Glomerular endothelial cell (primary cell): ENCODE measurements around the gene ATP6V0E2. TPM values are rescaled to one million over a fixed set of nuclear protein-coding genes. Genes with fewer than 3 reads are reported as not detected.

Source experiments
- DNase-seq: peaks from one replicate; pipeline ENCODE4 v3.0.0-alpha.2; 2011; ENCODE audit warnings: low read depth, low spot score; ENCODE audit errors: extremely low read depth
- total RNA-seq: library from RNA; depleted of rRNA; stranded (reverse); fragments of >200 nt; gene quantifications from 2 replicates; pipeline ENCODE4 v1.2.3, GENCODE V29; 2015

ATP6V0E2 gene
- total RNA-seq, 1 donor from 2014 or later, result 29.1 TPM

GRCh38 chr7:149861728-149862045 lies 12.1 kb upstream of the ATP6V0E2 start:
- no peak for DNase-seq

DNA sequence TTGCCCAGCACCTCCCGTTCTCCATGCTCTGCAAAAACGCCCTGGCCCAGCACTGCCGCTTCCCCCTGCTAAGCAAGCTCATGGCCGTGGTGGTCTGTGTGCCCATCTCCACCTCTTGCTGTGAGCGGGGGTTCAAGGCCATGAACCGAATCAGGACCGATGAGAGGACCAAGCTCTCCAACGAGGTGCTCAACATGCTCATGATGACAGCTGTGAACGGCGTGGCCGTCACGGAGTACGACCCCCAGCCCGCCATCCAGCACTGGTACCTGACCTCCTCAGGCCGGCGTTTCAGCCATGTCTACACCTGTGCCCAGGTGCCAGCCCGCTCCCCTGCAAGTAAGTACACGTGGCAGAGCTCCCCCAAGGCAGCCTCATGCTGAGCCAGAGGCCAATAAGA lies 11.6 kb upstream of the ATP6V0E2 start:
- DNase-seq, result no peak

- DNase-seq, result no peak
Measured at GRCh38 chr7:149863500-149863899, 10.3 kb upstream of the ATP6V0E2 start.

- DNase-seq, result no peak
Measured at GRCh38 chr7:149864023-149864422, 9.7 kb upstream of the ATP6V0E2 start.

DNA sequence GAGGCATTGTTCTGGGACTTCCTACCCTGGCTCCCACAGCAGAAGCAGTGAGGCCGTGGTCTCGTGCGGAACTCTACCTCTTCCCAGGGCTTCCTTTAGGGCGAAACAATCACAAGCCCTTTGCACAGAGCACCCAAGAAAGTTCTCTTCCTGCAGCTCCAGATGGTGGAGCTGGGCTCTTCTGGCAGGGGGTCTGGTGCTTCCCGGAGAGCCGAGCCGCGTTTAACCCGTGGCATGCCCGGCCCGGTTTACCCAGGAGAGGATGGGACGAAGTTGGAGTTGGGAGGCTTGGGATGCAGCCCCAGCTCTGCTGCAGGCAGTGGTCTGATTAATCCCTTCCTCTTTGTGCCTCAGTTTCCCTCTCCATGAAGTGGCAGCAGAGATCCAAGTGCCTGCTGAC lies 9.0 kb upstream of the ATP6V0E2 start:
- no peak for DNase-seq

DNA sequence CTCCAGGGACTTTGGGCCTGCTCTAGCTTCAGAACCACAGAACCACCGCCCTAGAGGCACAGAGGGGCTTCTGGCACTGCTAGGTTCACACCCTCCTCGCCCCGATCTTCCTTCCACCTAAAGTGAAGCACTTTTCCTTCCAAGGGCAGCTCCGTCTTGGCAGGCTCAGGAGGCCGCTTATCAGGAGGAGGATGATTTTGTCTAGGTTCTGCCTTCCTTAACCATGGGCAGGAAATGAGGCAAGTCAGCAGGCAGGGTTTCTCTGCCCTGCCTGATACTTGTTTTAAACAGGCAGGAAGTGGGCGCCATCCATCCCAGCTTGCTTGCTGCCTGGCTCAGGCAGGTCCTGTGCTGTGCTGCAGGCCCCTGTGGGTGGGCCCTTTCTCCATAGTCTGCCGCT lies 8.3 kb upstream of the ATP6V0E2 start:
- no peak for DNase-seq

DNA sequence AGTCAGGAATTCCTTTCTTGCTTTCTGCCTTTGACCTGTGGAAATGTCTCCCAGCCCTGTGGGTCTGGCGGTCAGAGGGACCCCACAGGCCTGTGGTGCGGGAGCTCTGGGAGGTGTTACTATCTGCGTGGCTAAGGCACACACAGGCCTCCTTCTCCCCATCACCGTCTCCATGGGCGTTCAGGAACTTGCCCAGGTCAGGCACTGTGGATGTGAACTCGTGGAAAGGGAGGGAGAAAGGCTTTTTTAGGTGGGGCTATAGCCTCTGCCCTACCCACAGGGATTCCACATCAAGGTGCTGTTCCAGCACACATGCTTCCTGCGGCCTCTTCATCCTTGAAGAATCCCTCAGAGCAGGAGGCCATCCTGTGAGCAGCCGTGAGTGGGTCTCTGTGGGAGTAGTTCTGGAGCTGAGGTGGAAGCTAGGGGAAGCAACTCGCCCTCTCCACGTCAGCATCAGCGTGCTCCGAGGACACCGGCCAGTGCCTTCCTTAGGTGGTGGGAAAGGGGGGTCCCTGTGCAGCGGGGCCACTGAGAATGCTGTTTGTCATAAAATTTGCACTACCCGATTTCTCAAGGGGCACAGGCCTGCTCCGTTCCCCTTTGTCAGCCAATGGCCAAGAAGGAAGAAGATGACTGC lies 7.5 kb upstream of the ATP6V0E2 start:
- DNase-seq, result no peak

- DNase-seq, result no peak
Measured at GRCh38 chr7:149866779-149867447, 6.9 kb upstream of the ATP6V0E2 start.

DNA sequence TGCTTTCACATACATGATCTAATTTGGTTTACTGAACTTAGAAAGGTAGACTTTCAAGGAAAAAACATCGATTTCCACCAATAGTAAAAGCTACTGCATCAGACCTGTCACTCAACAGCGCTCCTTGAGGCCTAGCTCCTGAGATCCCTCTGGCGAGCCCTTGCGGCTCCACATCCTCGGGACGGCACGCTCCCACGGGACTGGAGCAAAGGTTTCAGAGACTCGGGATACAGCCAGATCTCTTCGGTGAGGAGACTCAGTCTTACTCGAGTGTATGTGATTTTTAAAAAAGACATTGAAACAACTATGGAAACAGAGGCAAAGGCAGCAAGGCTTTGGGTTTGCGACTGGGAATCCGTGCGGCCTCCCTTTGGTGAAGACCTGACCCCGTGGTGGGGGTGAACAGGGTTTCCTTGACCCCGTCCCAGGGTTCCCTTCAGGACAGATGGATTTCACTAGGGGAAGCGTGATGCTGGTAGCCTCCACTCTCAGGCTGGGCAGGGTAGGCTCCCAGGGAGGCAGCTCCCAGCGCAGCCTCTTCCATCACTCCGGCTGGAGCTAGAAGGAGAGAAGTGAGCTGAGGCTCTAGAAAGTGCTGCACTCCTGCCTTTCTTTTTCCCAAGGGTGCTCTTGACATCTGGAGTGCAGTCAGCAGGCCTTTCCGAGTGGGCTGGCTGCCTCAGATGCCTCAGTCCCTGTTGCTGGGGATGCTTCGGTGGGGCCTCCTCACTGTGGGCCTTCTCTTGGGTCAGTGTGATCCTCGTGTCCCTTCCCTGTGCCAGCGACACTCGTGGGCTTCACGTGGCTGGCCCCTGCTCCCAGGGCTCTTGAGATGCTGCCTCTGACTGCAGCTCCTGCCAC lies 5.8 kb upstream of the ATP6V0E2 start:
- DNase-seq, result no peak

- no peak for DNase-seq
Measured at GRCh38 chr7:149868623-149869290, 5.0 kb upstream of the ATP6V0E2 start.

- DNase-seq, result no peak
Measured at GRCh38 chr7:149869291-149869650, 4.5 kb upstream of the ATP6V0E2 start.

- DNase-seq, result no peak
Measured at GRCh38 chr7:149869867-149870266, 3.9 kb upstream of the ATP6V0E2 start.

- no peak for DNase-seq
Measured at GRCh38 chr7:149870274-149870673, 3.5 kb upstream of the ATP6V0E2 start.

- no peak for DNase-seq
Measured at GRCh38 chr7:149870701-149871483, 2.9 kb upstream of the ATP6V0E2 start.

DNA sequence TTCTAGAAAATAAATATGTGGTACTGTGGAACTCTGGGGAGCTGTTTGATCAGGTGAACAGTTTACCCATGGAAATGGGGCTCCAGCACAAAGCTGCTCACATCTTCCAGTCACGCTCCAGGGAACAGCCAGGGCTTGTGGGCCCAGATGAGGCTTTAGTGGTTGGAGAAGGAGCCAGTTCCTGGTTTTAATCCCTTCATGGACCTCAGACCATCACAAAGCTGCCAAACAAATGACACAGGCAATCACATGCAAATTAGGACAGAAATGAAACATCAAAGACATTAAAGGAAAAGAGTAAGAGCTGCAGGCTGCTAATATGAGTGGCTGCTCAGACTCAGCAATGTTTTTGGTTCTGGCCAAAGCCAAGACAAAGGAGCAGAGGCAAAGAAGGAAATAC lies 2.2 kb upstream of the ATP6V0E2 start:
- DNase-seq, result no peak

- DNase-seq, result no peak
Measured at GRCh38 chr7:149872419-149873073, 1.2 kb upstream of the ATP6V0E2 start.

DNA sequence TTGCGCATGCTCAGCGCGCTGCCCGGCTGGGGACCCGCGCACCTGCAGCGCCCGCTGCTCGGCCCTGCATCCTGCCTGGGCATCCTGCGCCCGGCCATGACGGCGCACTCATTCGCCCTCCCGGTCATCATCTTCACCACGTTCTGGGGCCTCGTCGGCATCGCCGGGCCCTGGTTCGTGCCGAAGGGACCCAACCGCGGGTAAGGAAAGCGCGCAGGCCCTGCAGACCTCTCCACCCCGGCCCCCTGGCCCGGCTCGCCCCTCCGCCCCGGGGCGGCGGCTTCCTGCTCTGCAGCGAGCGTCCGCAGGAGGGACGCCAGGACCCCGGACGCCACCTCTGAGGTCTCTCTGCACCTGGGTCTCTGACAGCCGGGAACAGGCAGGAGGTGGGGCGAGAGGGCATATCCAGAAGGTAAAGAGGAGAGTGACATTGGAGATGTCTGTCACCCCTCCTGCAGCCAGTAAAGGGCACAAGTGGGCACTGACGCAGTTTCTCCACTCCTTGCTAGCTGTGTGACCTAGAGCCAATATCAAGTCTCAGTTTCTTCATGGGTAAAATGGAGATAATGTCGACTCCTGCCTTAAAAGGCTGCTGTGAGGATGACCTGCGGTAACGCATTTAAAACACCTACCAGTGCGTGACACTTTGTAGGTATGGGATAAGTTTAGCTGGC lies 338 bp downstream of the ATP6V0E2 start:
- no peak for DNase-seq

DNA sequence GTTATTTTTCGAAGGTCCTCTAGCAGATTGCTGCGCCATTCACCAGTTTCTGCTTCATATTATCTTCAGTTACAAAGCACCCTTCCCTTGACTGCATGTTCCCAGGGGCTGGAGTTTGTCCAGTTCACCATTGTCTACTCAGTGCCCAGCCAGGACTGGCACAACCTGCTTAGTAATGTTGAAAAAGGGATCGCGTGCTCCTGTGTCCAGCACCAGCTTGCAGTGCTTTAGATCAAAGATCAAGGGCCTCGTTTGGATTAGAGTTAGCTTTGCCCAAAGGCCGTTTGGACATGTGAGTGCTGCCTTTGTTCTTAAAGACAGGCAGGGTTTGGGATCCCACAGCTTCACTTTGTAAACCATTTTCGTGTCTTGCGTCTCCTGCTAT lies 867 bp downstream of the ATP6V0E2 start:
- no peak for DNase-seq

DNA sequence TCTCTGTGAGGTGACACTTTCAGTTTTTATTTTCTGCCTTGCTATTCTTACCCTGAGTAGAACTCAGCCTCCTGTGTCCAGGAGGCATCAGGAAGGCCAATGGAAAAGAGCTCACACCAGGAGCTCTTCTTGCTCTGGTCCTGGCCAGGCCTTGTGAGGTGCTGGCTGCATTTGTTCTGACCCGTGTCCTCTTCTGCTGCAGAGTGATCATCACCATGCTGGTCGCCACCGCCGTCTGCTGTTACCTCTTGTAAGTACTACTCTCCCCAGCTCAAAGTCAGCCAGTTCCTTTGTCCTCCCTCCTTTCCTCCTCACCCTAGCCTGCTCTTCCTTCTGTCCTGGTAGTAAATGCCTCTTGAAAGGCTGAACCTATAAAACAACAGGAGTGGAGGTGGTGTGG lies 1.6 kb downstream of the ATP6V0E2 start:
- DNase-seq, result no peak
